ENCODE results near the gene CRYM. TPM values are rescaled to one million over a fixed set of nuclear protein-coding genes. Genes with fewer than 3 reads are reported as not detected.
"Not testable (repeated sequence)": the region's sequence is repeated elsewhere in the genome, so short reads cannot be mapped to it uniquely, and the experiment has no call there.

CRYM gene
- total RNA-seq, 1 donor from 2014 or later, result 0.12 TPM

- DNase-seq (ENCODE audit: extremely low read depth, low read depth, low spot score), result no peak
These were observed 27.8 kb downstream of the CRYM start for GRCh38 chr16:21250072-21250923.

GRCh38 chr16:21248179-21248578 is 29.9 kb downstream of the CRYM start:
- not testable (repeated sequence) for DNase-seq (ENCODE audit: extremely low read depth, low read depth, low spot score)

GRCh38 chr16:21244518-21245215 is 33.4 kb downstream of the CRYM start:
- DNase-seq (ENCODE audit: extremely low read depth, low read depth, low spot score), result no peak

- DNase-seq (ENCODE audit: extremely low read depth, low read depth, low spot score), result no peak
These were observed 35.3 kb downstream of the CRYM start for GRCh38 chr16:21242756-21243155.

GRCh38 chr16:21239646-21240045 is 38.4 kb downstream of the CRYM start:
- no peak for DNase-seq (ENCODE audit: extremely low read depth, low read depth, low spot score)

- DNase-seq (ENCODE audit: extremely low read depth, low read depth, low spot score), result no peak
These were observed 41.3 kb downstream of the CRYM start for GRCh38 chr16:21236831-21237230.

- no peak for DNase-seq (ENCODE audit: extremely low read depth, low read depth, low spot score)
These were observed 42.9 kb downstream of the CRYM start for GRCh38 chr16:21235199-21235585.

GRCh38 chr16:21233521-21234150 is 44.5 kb downstream of the CRYM start, which contains the start of gene ANKS4B:
Gene ANKS4B, plus strand, starts transcription at chr16:21233699. Its CDS starts 39 bp downstream, at chr16:21233738.
- DNase-seq (ENCODE audit: extremely low read depth, low read depth, low spot score), result no peak

GRCh38 chr16:21233045-21233520 is 45.0 kb downstream of the CRYM start:
- DNase-seq (ENCODE audit: extremely low read depth, low read depth, low spot score), result no peak

- no peak for DNase-seq (ENCODE audit: extremely low read depth, low read depth, low spot score)
These were observed 49.7 kb downstream of the CRYM start for GRCh38 chr16:21228361-21228872.

- no peak for DNase-seq (ENCODE audit: extremely low read depth, low read depth, low spot score)
These were observed 50.2 kb downstream of the CRYM start for GRCh38 chr16:21227866-21228265.

GRCh38 chr16:21226749-21227148 is 51.3 kb downstream of the CRYM start:
- DNase-seq (ENCODE audit: extremely low read depth, low read depth, low spot score), result no peak

- DNase-seq (ENCODE audit: extremely low read depth, low read depth, low spot score), result no peak
These were observed 53.3 kb downstream of the CRYM start for GRCh38 chr16:21224800-21225199.

- DNase-seq (ENCODE audit: extremely low read depth, low read depth, low spot score), result no peak
These were observed 54.3 kb downstream of the CRYM start for GRCh38 chr16:21223787-21224186.

GRCh38 chr16:21222495-21223337 is 55.4 kb downstream of the CRYM start:
- no peak for DNase-seq (ENCODE audit: extremely low read depth, low read depth, low spot score)

- no peak for DNase-seq (ENCODE audit: extremely low read depth, low read depth, low spot score)
These were observed 58.5 kb downstream of the CRYM start for GRCh38 chr16:21219551-21219950.

- DNase-seq (ENCODE audit: extremely low read depth, low read depth, low spot score), result no peak
These were observed 59.9 kb downstream of the CRYM start for GRCh38 chr16:21218153-21218552.

- DNase-seq (ENCODE audit: extremely low read depth, low read depth, low spot score), result no peak
These were observed 61.0 kb downstream of the CRYM start for GRCh38 chr16:21217121-21217520.

- no peak for DNase-seq (ENCODE audit: extremely low read depth, low read depth, low spot score)
These were observed 64.0 kb downstream of the CRYM start for GRCh38 chr16:21214086-21214485.

GRCh38 chr16:21211486-21211885 is 66.6 kb downstream of the CRYM start, which contains the start of gene ZP2:
Gene ZP2, minus strand, starts transcription at chr16:21211574. Its CDS starts 27 bp downstream, at chr16:21211547.
- DNase-seq (ENCODE audit: extremely low read depth, low read depth, low spot score), result no peak

Measured in glomerular endothelial cell (primary cell).